GM23338 (cell line): ENCODE data around the gene ATP13A2. TPM values are rescaled to one million over a fixed set of nuclear protein-coding genes. Genes with fewer than 3 reads are reported as not detected.

ENCODE experiments used
- ATAC-seq: fragments of 200-7000 bp; cut with Tn5 transposase; 3 replicates; pipeline ENCODE4 v1.9.1; 2020
- DNase-seq: peaks from one replicate; pipeline ENCODE4 v3.0.0-alpha.2; 2015; ENCODE audit warnings: low spot score
- H2AFZ ChIP-seq: fragments of 200-600 bp; sonication (generic); 2 replicates; pipeline ENCODE4 v1.8.0; 2016; ENCODE audit warnings: antibody characterized with exemption, mild to moderate bottlenecking, moderate library complexity
- H3F3A ChIP-seq: fragments of 200-600 bp; sonication (generic); replicated peaks from 2 replicates; pipeline ENCODE4 v1.8.0; 2017; ENCODE audit warnings: antibody characterized with exemption, mixed run types, low read depth
- H3K27ac ChIP-seq: fragments of 200-600 bp; sonication (generic); 2 replicates; pipeline ENCODE4 v1.6.1; 2016; ENCODE audit warnings: low read depth
- H3K27me3 ChIP-seq: fragments of 200-600 bp; sonication (generic); 2 replicates; pipeline ENCODE4 v1.8.0; 2016; ENCODE audit warnings: mild to moderate bottlenecking, mixed run types, moderate library complexity; ENCODE audit not compliant: insufficient read depth
- H3K36me3 ChIP-seq: fragments of 200-600 bp; sonication (generic); 2 replicates; pipeline ENCODE4 v1.8.0; 2016; ENCODE audit warnings: mild to moderate bottlenecking; ENCODE audit not compliant: insufficient read depth
- H3K4me1 ChIP-seq: fragments of 200-600 bp; sonication (generic); 2 replicates; pipeline ENCODE4 v1.8.0; 2016; ENCODE audit warnings: mild to moderate bottlenecking, moderate library complexity; ENCODE audit not compliant: insufficient read depth
- H3K4me2 ChIP-seq: fragments of 200-600 bp; sonication (generic); 2 replicates; pipeline ENCODE4 v1.7.1; 2017; ENCODE audit warnings: mixed run types
- H3K4me3 ChIP-seq: fragments of 200-600 bp; sonication (generic); 2 replicates; pipeline ENCODE4 v1.6.1; 2016; ENCODE audit warnings: mixed run types
- H3K79me2 ChIP-seq: fragments of 200-600 bp; sonication (generic); replicated peaks from 2 replicates; pipeline ENCODE4 v1.8.0; 2017; ENCODE audit warnings: mild to moderate bottlenecking; ENCODE audit not compliant: insufficient read depth
- H3K9me2 ChIP-seq: fragments of 200-600 bp; sonication (generic); 2 replicates; pipeline ENCODE4 v1.8.0; 2017; ENCODE audit not compliant: insufficient read depth
- H4K20me1 ChIP-seq: fragments of 200-600 bp; sonication (generic); replicated peaks from 2 replicates; pipeline ENCODE4 v1.8.0; 2017; ENCODE audit warnings: mild to moderate bottlenecking; ENCODE audit not compliant: insufficient read depth
- H3K27ac Mint-ChIP-seq: 2 replicates; pipeline ENCODE4 v1.8.0; 2020; ENCODE audit warnings: inconsistent platforms, mild to moderate bottlenecking, moderate library complexity, mixed read lengths
- H3K27me3 Mint-ChIP-seq: 3 replicates; pipeline ENCODE4 v1.8.0; 2022; ENCODE audit warnings: low read depth, mild to moderate bottlenecking, moderate library complexity, mixed read lengths, inconsistent platforms; ENCODE audit not compliant: insufficient read depth, poor library complexity
- H3K36me3 Mint-ChIP-seq: 3 replicates; pipeline ENCODE4 v1.8.0; 2021; ENCODE audit warnings: low read depth, mild to moderate bottlenecking, inconsistent platforms, moderate library complexity, mixed read lengths
- H3K4me1 Mint-ChIP-seq: 3 replicates; pipeline ENCODE4 v1.8.0; 2020; ENCODE audit warnings: mild to moderate bottlenecking, inconsistent platforms, mixed read lengths
- H3K4me3 Mint-ChIP-seq: 3 replicates; pipeline ENCODE4 v1.8.0; 2021; ENCODE audit warnings: moderate library complexity, mild to moderate bottlenecking, inconsistent platforms, mixed read lengths
- H3K9me3 Mint-ChIP-seq: 3 replicates; pipeline ENCODE4 v1.8.0; 2020; ENCODE audit warnings: moderate library complexity, mild to moderate bottlenecking, inconsistent platforms, mixed read lengths
- CREB1 ChIP-seq: fragments of 250-450 bp; sonication (Bioruptor Pico); IDR thresholded peaks from 2 replicates; pipeline ENCODE4 v1.5.0; 2020; ENCODE audit warnings: low read depth, mild to moderate bottlenecking, moderate library complexity
- CTCF ChIP-seq, 2 experiments: fragments of 200-600 bp in 1 of 2; sonication (generic) in 1 of 2; conservative IDR thresholded peaks; 2 replicates each; pipeline versions ENCODE4 v1.5.1 to v1.6.1; 2016 to 2017; ENCODE audit warnings: antibody characterized with exemption in 2 of 2, low read depth in 2 of 2, mild to moderate bottlenecking in 2 of 2, moderate library complexity in 1 of 2
- ETS1 ChIP-seq: IDR thresholded peaks from 2 replicates; pipeline ENCODE4 v1.6.1; 2016; ENCODE audit warnings: antibody characterized with exemption
- EZH2 ChIP-seq: fragments of 200-600 bp; sonication (generic); IDR thresholded peaks from one replicate; pipeline ENCODE4 v1.8.0; 2017; ENCODE audit warnings: antibody characterized with exemption, mild to moderate bottlenecking, low read depth; ENCODE audit not compliant: unreplicated experiment
- NANOG ChIP-seq: IDR thresholded peaks from 2 replicates; pipeline ENCODE4 v1.6.1; 2016; ENCODE audit warnings: antibody characterized with exemption, borderline replicate concordance
- POLR2AphosphoS5 ChIP-seq: IDR thresholded peaks from 2 replicates; pipeline ENCODE4 v1.6.1; 2016; ENCODE audit warnings: antibody characterized with exemption, low read depth
- REST ChIP-seq: IDR thresholded peaks from one replicate; pipeline ENCODE4 v1.6.1; 2018; ENCODE audit warnings: antibody characterized with exemption; ENCODE audit not compliant: unreplicated experiment
- STAT1 ChIP-seq: IDR thresholded peaks from one replicate; pipeline ENCODE4 v1.6.1; 2016; ENCODE audit warnings: antibody characterized with exemption; ENCODE audit not compliant: unreplicated experiment
- ZNF331 ChIP-seq: fragments of 250-450 bp; sonication (Bioruptor Pico); IDR thresholded peaks from 2 replicates; pipeline ENCODE4 v1.5.0; 2020; ENCODE audit warnings: low read depth, mild to moderate bottlenecking, moderate library complexity
- ZNF462 ChIP-seq: fragments of 250-450 bp; sonication (Bioruptor Pico); IDR thresholded peaks from 2 replicates; pipeline ENCODE4 v1.5.0; 2020; ENCODE audit warnings: mild to moderate bottlenecking, moderate library complexity
- polyA plus RNA-seq: library from polyadenylated mRNA; unstranded; fragments of >200 nt; fragmentation: Nextera tagmentation; extraction: Ambion mirVana; gene quantifications from 2 replicates; pipeline ENCODE4 v1.2.1, GENCODE V29; 2016
- total RNA-seq: library from RNA; depleted of rRNA; stranded (reverse); fragments of >200 nt; shearing (Covaris generic); gene quantifications from 2 replicates; pipeline ENCODE4 v1.2.3, GENCODE V29; 2014

Gene ATP13A2
- total and polyA plus RNA-seq, 2 experiments from 2014 or later: 30.1 to 87.7 TPM

- H3K4me1 ChIP-seq: peaks cover 12% of the 10 kb centered on the region
- no peak overlapping the region for H3K4me2 ChIP-seq
- no peak for TF ChIP-seq REST
- no peak for TF ChIP-seq NANOG
- TF ChIP-seq EZH2: no peak
- TF ChIP-seq ZNF331 (CRISPR knock-in tag): no peak
- no peak for TF ChIP-seq POLR2AphosphoS5
- TF ChIP-seq STAT1: no peak
- TF ChIP-seq CREB1: no peak
- TF ChIP-seq ZNF462 (CRISPR knock-in tag): no peak
- TF ChIP-seq ETS1: no peak
- no peak for TF ChIP-seq CTCF (conservative IDR thresholded peaks at IDR 0.05; ENCODE audit: low read depth in 2 of 2)
- peaks cover 43% of the 10 kb centered on the region; the same call in 2 of the 3 replicates for H3K36me3 Mint-ChIP-seq
- H3F3A ChIP-seq: peaks cover 4% of the 10 kb centered on the region
- no peak overlapping the region for H2AFZ ChIP-seq
- no peaks in the 10 kb centered on the region for H3K9me3 Mint-ChIP-seq
- H3K79me2 ChIP-seq: peaks cover 13% of the 10 kb centered on the region
- H3K4me1 Mint-ChIP-seq: no peaks in the 10 kb centered on the region
- H4K20me1 ChIP-seq: peaks cover 9% of the 10 kb centered on the region
- H3K4me3 ChIP-seq: no peak overlapping the region
- DNase-seq: no peak
- ATAC-seq: no peak
- no peak overlapping the region for H3K4me3 Mint-ChIP-seq
- no peak overlapping the region for H3K27ac Mint-ChIP-seq
- no peaks in the 10 kb centered on the region for H3K9me2 ChIP-seq
- H3K36me3 ChIP-seq: peaks cover 33% of the 10 kb centered on the region
- H3K27ac ChIP-seq: 0 out of 2 replicates have a peak overlapping the region, but pooled peaks have one; percentile 65
- H3K27me3 Mint-ChIP-seq: no peaks in the 10 kb centered on the region
- H3K27me3 ChIP-seq: no peaks in the 10 kb centered on the region
Observed at GRCh38 chr1:17040135-17040534, 28.4 kb upstream of the ATP13A2 start.
